Measurements from ENCODE around the gene NAALADL2. TPM values are rescaled to one million over a fixed set of nuclear protein-coding genes. Genes with fewer than 3 reads are reported as not detected.

The NAALADL2 gene
- total RNA-seq, 6 donors from 2014 or later: 4.4 to 12.6 (median 6.3) TPM

- Histone ChIP-seq H3K4me1 (no peaks in the 10 kb centered on the region), H3K9me3 (peaks cover 0 to 5% (median 0%) of the 10 kb centered on the region in 4 donors), H3K27ac (no peak overlapping the region), H3K36me3 (no peaks in the 10 kb centered on the region), H3K27me3 (no peaks in the 10 kb centered on the region), H3K4me3 (no peak overlapping the region)
- no peak for ATAC-seq (ENCODE audit: low FRiP score in 2 of 2)
- DNase-seq: no peak
- 89 to 92% methylated on average over 1 of the region's 1 CpG for WGBS, 2 donors
- TF ChIP-seq POLR2AphosphoS5 (IDR thresholded peaks at IDR 0.05) (no peak), POLR2A (IDR thresholded peaks at IDR 0.05) (no peak), EP300 (IDR thresholded peaks at IDR 0.05) (no peak), CTCF (IDR thresholded peaks at IDR 0.05) (no peak)
Observed at GRCh38 chr3:175185903-175186302, 326.8 kb downstream of the NAALADL2 start.

DNA sequence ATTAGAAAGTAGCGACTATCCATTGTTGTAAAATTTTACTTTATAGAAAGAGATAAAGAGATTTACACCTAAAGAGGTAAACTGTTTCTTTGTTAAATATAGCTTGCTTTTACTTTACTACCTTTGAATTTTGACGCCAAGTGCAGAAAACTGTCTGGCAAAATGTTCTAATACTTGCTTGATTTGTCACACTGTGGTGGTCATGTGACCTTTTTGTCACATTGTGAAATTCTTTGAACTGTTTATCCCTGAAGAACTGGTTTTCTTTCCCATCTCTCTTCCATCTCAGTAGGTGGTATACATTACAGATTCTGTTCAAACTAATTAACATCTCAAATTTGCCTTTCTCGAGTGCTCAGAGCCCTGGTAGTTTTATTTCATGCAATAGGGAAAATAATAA is 327.4 kb downstream of the NAALADL2 start:
- WGBS, 2 donors: 81 to 92% methylated on average over 3 of the region's 3 CpGs
- TF ChIP-seq POLR2AphosphoS5 (IDR thresholded peaks at IDR 0.05) (no peak), CTCF (IDR thresholded peaks at IDR 0.05) (no peak), EP300 (IDR thresholded peaks at IDR 0.05) (no peak), POLR2A (IDR thresholded peaks at IDR 0.05) (no peak)

DNA sequence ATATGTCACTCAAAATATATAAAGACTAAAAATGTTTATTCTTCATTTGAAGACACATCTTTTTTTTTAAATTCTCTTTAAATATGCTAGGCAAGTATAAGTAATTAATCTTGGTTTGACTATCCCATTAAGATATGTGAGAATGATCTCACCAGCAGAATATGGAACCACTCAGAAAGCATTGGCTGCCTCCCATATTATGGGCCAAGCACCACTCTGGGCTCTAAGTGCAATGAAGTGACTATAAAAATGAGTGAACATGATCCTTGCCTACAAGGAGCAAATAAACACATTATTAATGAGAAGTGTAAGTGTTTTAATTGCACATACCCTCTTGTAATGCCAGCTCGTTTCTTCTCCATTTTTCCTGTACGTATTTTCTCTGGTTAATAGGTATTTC is 328.5 kb downstream of the NAALADL2 start:
- H3K27ac ChIP-seq: no peak overlapping the region
- H3K9me3 ChIP-seq: peaks cover 0 to 5% (median 0%) of the 10 kb centered on the region in 4 donors
- peak in 1 of 2 donors; percentile 55 for ATAC-seq (ENCODE audit: low FRiP score in 2 of 2)
- H3K27me3 ChIP-seq: no peaks in the 10 kb centered on the region
- no peaks in the 10 kb centered on the region for H3K4me1 ChIP-seq
- 54 to 88% methylated on average over 2 of the region's 2 CpGs for WGBS, 2 donors
- DNase-seq: peak in 1 of 2 donors; percentile 47
- TF ChIP-seq POLR2AphosphoS5 (IDR thresholded peaks at IDR 0.05) (no peak), EP300 (IDR thresholded peaks at IDR 0.05) (peak in 1 of 4 donors; percentile 55)
- no peak overlapping the region for H3K4me3 ChIP-seq
- no peaks in the 10 kb centered on the region for H3K36me3 ChIP-seq

More for the DNA sequence above, 327.4 kb downstream of the NAALADL2 start:
- ATAC-seq (ENCODE audit: low FRiP score in 2 of 2) (no peak), DNase-seq (no peak)
- Histone ChIP-seq H3K27me3 (no peaks in the 10 kb centered on the region), H3K4me1 (no peaks in the 10 kb centered on the region), H3K4me3 (no peak overlapping the region), H3K36me3 (no peaks in the 10 kb centered on the region), H3K27ac (no peak overlapping the region), H3K9me3 (peaks cover 0 to 5% (median 0%) of the 10 kb centered on the region in 4 donors)

DNA sequence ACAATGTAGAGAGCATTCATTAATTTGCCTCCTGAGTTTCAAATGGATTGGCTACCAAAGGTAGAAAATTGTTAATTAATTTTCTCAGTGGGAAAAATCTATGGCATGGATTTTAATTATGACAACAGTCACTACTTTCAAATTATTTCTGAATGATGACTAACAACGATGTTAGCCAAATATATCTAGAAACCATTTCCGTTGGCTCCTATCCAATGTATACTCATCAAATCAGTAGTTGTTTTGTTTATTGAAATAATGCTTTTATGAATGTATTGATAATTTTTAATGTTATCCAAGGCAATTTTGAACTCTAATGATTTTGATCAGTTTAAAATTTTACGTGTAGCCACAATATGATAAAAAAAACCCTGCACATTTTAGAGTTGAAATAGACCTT is 333.4 kb downstream of the NAALADL2 start:
- Histone ChIP-seq H3K4me3 (no peak overlapping the region), H3K4me1 (no peaks in the 10 kb centered on the region), H3K27ac (no peak overlapping the region), H3K27me3 (no peaks in the 10 kb centered on the region), H3K9me3 (peaks cover 0 to 5% (median 0%) of the 10 kb centered on the region in 4 donors), H3K36me3 (no peaks in the 10 kb centered on the region)
- ATAC-seq (ENCODE audit: low FRiP score in 2 of 2): no peak
- TF ChIP-seq POLR2AphosphoS5 (IDR thresholded peaks at IDR 0.05): no peak
- 62 to 65% methylated on average over 3 of the region's 3 CpGs for WGBS, 2 donors
- DNase-seq: no peak

DNA sequence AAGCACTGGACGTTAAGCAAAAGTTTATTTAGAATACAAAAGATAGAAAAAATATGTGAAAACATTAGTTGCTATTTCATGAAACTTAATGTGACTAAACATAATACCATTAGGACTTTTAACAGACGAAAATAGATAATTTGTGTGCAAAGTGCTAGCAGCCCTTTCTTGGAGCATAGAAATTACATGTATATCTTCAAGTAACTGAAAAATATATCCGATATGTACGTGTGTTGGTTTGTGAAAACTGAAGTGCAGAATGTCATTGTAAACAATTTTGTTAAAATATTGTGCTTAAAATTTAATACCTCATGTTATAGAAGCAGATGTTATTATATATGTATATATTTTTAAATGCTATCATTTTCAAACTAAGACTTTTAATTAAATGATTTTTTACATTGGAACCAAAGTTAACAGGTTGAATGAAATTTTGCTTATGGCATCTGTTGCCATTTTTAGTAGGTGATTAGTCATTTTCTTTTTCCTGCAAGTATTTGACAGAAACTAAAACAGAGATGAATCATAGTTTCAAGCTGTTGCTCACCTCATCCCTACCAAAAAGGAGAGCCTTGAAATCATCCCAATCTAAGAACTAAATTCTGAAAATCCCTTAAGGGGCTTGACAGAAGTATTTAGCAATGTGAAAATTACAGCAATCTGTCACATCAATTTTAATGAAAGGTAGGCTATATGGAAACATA is 334.8 kb downstream of the NAALADL2 start:
- ATAC-seq (ENCODE audit: low FRiP score in 2 of 2) (no peak), DNase-seq (no peak)
- no peak for TF ChIP-seq POLR2A (IDR thresholded peaks at IDR 0.05)
- no peaks in the 10 kb centered on the region for H3K36me3 ChIP-seq
- 74 to 80% methylated on average over 4 of the region's 4 CpGs for WGBS, 2 donors
- no peak overlapping the region for H3K27ac ChIP-seq
- no peak overlapping the region for H3K4me3 ChIP-seq
- H3K4me1 ChIP-seq: no peaks in the 10 kb centered on the region
- H3K27me3 ChIP-seq: no peaks in the 10 kb centered on the region
- H3K9me3 ChIP-seq: peaks cover 0 to under 1% (median 0%) of the 10 kb centered on the region in 4 donors

DNA sequence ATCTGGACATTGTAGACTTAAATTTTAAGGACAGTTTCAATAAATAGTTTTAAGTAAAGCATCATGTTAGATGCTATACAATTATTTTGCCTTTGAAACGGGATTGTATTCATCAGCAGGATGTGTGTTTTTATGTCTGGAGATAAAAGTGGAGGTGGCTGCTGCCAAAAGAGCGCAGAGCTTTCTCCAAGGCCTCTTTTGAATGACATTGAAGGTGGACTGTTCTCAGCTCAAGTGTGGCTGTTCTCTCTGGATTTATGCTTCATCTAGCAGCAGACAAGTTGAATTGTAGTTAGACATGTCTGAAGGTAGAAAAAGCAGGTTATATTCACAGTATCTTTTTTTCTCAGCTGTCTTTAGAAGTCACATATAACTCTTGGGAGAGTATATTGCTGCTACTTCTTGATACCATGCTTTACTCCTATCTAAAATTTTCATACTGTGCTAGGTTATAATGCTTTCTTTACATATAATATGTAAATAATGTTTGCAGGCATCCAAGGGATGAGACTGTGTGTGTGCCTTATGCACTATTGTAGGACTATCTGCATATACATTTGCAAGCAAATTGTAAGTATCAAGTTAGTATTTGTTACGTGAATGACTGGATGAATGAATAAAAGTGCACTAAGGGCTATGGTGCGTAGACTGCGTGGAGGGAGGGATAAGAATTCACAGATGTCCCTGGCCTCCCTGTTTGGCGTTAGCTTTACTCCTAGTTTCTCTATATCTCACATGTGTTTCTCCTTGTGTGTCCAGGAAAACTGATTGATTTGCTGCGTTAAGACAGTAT is 340.1 kb downstream of the NAALADL2 start:
- 87 to 89% methylated on average over 7 of the region's 7 CpGs for WGBS, 2 donors
- DNase-seq (no peak), ATAC-seq (ENCODE audit: low FRiP score in 2 of 2) (no peak)
- Histone ChIP-seq H3K4me1 (no peaks in the 10 kb centered on the region), H3K27ac (no peak overlapping the region), H3K4me3 (no peak overlapping the region), H3K36me3 (no peaks in the 10 kb centered on the region), H3K9me3 (no peaks in the 10 kb centered on the region), H3K27me3 (no peaks in the 10 kb centered on the region)
- TF ChIP-seq POLR2AphosphoS5 (IDR thresholded peaks at IDR 0.05): no peak
- TF ChIP-seq POLR2A (IDR thresholded peaks at IDR 0.05): no peak

Data from upper lobe of left lung (tissue), 6 donors.